ENCODE results near the gene CFL2. TPM values are rescaled to one million over a fixed set of nuclear protein-coding genes. Genes with fewer than 3 reads are reported as not detected.

CFL2 gene
- total and polyA plus RNA-seq, 2 of the 13 experiments (the other 11 are each of a cell fraction or from before 2014, with no cell fraction given): 114 to 158 TPM

DNA sequence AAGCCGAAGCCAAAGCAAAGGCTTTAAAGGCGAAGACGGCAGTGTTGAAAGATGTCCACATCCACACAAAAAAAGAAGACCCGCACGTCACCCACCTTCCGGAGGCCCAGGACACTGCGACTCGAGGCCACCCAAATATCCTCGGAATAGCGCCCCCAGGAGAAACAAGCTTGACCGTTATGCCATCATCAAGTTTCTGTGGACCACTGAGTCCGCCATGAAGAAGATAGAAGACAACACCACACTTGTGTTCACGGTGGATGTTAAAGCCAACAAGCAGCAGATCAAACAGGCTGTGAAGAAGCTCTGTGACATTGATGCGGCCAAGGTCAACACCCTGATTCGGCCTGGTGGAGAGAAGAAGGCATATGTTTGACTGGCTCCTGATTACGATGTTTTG is 20.2 kb downstream of the CFL2 start (continued):
- TF ChIP-seq, protein P1, sequence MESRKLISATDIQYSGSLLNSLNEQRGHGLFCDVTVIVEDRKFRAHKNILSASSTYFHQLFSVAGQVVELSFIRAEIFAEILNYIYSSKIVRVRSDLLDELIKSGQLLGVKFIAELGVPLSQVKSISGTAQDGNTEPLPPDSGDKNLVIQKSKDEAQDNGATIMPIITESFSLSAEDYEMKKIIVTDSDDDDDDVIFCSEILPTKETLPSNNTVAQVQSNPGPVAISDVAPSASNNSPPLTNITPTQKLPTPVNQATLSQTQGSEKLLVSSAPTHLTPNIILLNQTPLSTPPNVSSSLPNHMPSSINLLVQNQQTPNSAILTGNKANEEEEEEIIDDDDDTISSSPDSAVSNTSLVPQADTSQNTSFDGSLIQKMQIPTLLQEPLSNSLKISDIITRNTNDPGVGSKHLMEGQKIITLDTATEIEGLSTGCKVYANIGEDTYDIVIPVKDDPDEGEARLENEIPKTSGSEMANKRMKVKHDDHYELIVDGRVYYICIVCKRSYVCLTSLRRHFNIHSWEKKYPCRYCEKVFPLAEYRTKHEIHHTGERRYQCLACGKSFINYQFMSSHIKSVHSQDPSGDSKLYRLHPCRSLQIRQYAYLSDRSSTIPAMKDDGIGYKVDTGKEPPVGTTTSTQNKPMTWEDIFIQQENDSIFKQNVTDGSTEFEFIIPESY (CRISPR knock-in tag; IDR thresholded peaks at IDR 0.05): peak; percentile 66; the same call in 1 of the 2 replicates
- TF ChIP-seq, protein P2, sequence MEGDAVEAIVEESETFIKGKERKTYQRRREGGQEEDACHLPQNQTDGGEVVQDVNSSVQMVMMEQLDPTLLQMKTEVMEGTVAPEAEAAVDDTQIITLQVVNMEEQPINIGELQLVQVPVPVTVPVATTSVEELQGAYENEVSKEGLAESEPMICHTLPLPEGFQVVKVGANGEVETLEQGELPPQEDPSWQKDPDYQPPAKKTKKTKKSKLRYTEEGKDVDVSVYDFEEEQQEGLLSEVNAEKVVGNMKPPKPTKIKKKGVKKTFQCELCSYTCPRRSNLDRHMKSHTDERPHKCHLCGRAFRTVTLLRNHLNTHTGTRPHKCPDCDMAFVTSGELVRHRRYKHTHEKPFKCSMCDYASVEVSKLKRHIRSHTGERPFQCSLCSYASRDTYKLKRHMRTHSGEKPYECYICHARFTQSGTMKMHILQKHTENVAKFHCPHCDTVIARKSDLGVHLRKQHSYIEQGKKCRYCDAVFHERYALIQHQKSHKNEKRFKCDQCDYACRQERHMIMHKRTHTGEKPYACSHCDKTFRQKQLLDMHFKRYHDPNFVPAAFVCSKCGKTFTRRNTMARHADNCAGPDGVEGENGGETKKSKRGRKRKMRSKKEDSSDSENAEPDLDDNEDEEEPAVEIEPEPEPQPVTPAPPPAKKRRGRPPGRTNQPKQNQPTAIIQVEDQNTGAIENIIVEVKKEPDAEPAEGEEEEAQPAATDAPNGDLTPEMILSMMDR (CRISPR knock-in tag; IDR thresholded peaks at IDR 0.05): peak; percentile 3; the same call in 1 of the 2 replicates
- TF ChIP-seq ZFY (CRISPR knock-in tag; IDR thresholded peaks at IDR 0.05): 0 out of 2 replicates have a peak, but pooled peaks have one; percentile 8

DNA sequence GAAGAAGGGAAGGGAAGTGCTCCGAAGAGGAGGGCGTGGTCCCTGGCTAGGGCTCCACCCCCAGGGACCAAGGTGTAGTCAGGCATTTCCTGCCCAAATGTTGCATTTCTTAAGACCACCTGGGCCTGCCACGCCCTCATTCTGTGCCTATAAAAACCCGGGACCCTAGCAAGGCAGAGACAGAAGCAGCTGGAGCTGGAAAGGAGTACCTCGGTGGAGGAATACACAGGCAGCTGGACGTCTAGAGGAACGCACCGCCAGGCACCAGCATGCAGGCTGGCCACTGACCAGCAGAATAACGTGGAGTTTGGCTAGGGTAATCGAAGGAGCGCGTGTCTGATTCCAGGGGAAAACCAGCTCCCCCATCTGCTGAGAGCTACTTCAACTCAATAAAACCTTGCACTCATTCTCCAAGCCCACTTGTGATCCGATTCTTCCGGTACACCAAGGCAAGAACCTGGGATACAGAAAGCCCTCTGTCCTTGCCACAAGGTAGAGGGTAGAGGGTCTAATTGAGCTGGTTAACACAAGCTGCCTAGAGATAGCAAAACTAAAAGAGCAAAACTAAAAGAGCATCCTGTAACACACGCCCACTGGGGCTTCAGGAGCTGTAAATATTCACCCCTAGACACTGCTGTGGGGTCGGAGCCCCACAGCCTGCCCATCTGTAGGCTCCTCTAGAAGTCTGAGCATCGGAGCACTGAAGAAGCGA is 21.0 kb downstream of the CFL2 start:
- H3K9ac ChIP-seq (ENCODE audit: insufficient read depth, low read depth, low read length): peak overlapping the region; percentile 25; the same call in 1 of the 2 replicates
- peak; percentile 73 for FAIRE-seq
- no peak for TF ChIP-seq PRPF4 (IDR thresholded peaks at IDR 0.05; ENCODE audit: low read depth, low read length, poor library complexity, severe bottlenecking)
- no peak for TF ChIP-seq ZNF3 (CRISPR knock-in tag; IDR thresholded peaks at IDR 0.05)
- TF ChIP-seq, protein P3, sequence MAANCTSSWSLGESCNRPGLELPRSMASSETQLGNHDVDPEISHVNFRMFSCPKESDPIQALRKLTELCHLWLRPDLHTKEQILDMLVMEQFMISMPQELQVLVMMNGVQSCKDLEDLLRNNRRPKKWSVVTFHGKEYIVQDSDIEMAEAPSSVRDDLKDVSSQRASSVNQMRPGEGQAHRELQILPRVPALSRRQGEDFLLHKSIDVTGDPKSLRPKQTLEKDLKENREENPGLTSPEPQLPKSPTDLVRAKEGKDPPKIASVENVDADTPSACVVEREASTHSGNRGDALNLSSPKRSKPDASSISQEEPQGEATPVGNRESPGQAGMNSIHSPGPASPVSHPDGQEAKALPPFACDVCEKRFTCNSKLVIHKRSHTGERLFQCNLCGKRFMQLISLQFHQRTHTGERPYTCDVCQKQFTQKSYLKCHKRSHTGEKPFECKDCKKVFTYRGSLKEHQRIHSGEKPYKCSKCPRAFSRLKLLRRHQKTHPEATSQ (CRISPR knock-in tag; IDR thresholded peaks at IDR 0.05; ENCODE audit: borderline replicate concordance): no peak
- peak; percentile 63; the same call in 1 of the 2 replicates for TF ChIP-seq ARHGAP35 (CRISPR knock-in tag; IDR thresholded peaks at IDR 0.05; ENCODE audit: borderline replicate concordance)
- TF ChIP-seq, protein P4, sequence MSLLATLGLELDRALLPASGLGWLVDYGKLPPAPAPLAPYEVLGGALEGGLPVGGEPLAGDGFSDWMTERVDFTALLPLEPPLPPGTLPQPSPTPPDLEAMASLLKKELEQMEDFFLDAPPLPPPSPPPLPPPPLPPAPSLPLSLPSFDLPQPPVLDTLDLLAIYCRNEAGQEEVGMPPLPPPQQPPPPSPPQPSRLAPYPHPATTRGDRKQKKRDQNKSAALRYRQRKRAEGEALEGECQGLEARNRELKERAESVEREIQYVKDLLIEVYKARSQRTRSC (CRISPR knock-in tag; IDR thresholded peaks at IDR 0.05; ENCODE audit: low read depth): no peak
- peak; percentile 81 for TF ChIP-seq ZNF563 (CRISPR knock-in tag; IDR thresholded peaks at IDR 0.05)
- no peak for TF ChIP-seq ZNF20 (CRISPR knock-in tag; IDR thresholded peaks at IDR 0.05)
- TF ChIP-seq, protein P5, sequence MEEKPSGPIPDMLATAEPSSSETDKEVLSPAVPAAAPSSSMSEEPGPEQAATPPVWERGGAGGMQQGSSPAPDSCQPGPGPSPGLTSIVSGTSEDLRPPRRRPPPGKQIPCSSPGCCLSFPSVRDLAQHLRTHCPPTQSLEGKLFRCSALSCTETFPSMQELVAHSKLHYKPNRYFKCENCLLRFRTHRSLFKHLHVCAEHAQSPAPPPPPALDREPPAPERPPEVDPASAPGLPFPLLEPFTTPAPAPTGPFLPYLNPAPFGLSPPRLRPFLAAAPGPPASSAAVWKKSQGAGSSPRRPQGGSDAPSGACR (CRISPR knock-in tag; IDR thresholded peaks at IDR 0.05): no peak; the same call in 1 of the 2 replicates
- peak; percentile 59; the same call in 1 of the 2 replicates for TF ChIP-seq ZNF567 (CRISPR knock-in tag; IDR thresholded peaks at IDR 0.05; ENCODE audit: borderline replicate concordance)
- TF ChIP-seq, protein P6, sequence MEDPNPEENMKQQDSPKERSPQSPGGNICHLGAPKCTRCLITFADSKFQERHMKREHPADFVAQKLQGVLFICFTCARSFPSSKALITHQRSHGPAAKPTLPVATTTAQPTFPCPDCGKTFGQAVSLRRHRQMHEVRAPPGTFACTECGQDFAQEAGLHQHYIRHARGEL (CRISPR knock-in tag; IDR thresholded peaks at IDR 0.05): no peak
- no peak for TF ChIP-seq FOXK2 (IDR thresholded peaks at IDR 0.05)

More for the DNA sequence above, 21.0 kb downstream of the CFL2 start:
- Histone ChIP-seq H3K36me3 (replicated peaks in 1 of 2; ENCODE audit: control insufficient read depth in 1 of 2, insufficient read depth in 2 of 2, low read length in 2 of 2) (no peaks in the 10 kb centered on the region), H4K20me1 (ENCODE audit: insufficient read depth, low read length) (no peaks in the 10 kb centered on the region), H2AFZ (ENCODE audit: low read length) (peak overlapping the region; percentile 87), H3K4me1 (ENCODE audit: insufficient read depth, low read length) (peaks cover 63% of the 10 kb centered on the region), H3K27ac (ENCODE audit: extremely low read length, insufficient read depth, low read length) (peak overlapping the region; percentile 9), H3K4me2 (ENCODE audit: low read depth, low read length) (peak overlapping the region; percentile 89), H3K27me3 (ENCODE audit: control insufficient read depth in 1 of 2, insufficient read depth in 2 of 2, low read length in 2 of 2) (no peaks in the 10 kb centered on the region), H3K9me3 (ENCODE audit: low read length) (no peaks in the 10 kb centered on the region), H3K4me3 (replicated peaks in 1 of 3; ENCODE audit: insufficient read depth in 1 of 3, low read depth in 2 of 3, low read length in 3 of 3) (peak overlapping the region; percentile 57 to 77 (median 70)), H3K79me2 (ENCODE audit: insufficient read depth, low read length) (no peaks in the 10 kb centered on the region)
- in situ Hi-C loops (cut with HindIII; ENCODE audit: extremely low pct_ligation_motif_present, low pct_unique_long_range_greater_than_20kb) (no loop called here), intact Hi-C loops (cut with micrococcal nuclease; ENCODE audit: unreplicated experiment) (no loop called here)
- CTCF ChIA-PET (ENCODE audit: low intra/inter-chr PET ratio, low total read pairs): interaction anchor here (1.1 to 1.2 kb wide), 2 partner anchors 29 to 30 kb away, joined by 4 to 5 read pairs; no protein-coding TSS in a partner anchor
- 17% methylated on average over 18 of the region's 18 CpGs for WGBS (ENCODE audit: low lambda C conversion rate)
- POLR2A ChIA-PET: interaction anchor here (0.6 to 6.1 kb wide), 12 partner anchors 12 to 353 kb away, joined by 3 to 61 read pairs (median 4); partner anchors contain the start of genes BAZ1A, CFL2, FAM177A1 and SRP54
- DNase-seq (ENCODE audit: low spot score) (peak; percentile 45), ATAC-seq (peak; percentile 85)
- BruUV-seq (replicated peaks): TSS peak; percentile 72

Measured in HepG2 (cell line).